HCT116 (cell line): ENCODE measurements around the gene SYT7. TPM values are rescaled to one million over a fixed set of nuclear protein-coding genes. Genes with fewer than 3 reads are reported as not detected.

Source experiments
- ATAC-seq: fragments of 200-7000 bp; cut with Tn5 transposase; 2 replicates; pipeline ENCODE4 v1.9.1; 2020; ENCODE audit warnings: mild to moderate bottlenecking, moderate library complexity
- BruUV-seq: library from RNA; stranded (reverse); fragments of 400-500 nt; replicated peaks from 2 replicates; lab custom pipeline; 2021; lab: Mats Ljungman, UMichigan
- CTCF ChIA-PET: fragments of 300-600 bp; sonication (Branson Sonifier 250); formaldehyde crosslinking; loops from one replicate; lab custom pipeline; 2021; ENCODE audit warnings: antibody characterized with exemption; lab: Charles Lee
- POLR2A ChIA-PET: fragments of 300-600, 350-600 bp; sonication (Branson Sonifier 250); formaldehyde crosslinking; loops from one replicate; lab custom pipeline; 2021; ENCODE audit warnings: antibody characterized with exemption; lab: Charles Lee
- RAD21 ChIA-PET, 2 experiments: fragments of 300-600 bp; sonication (Branson Sonifier 250); formaldehyde crosslinking; loops; one replicate each; lab custom pipeline; 2023; ENCODE audit warnings: low total read pairs in 2 of 2; ENCODE audit not compliant: uncharacterized antibody in 2 of 2, unreplicated experiment in 2 of 2, low non-redundant PET in 1 of 2; lab: Charles Lee
- DNase-seq: peaks from one replicate; pipeline ENCODE4 v3.0.0-alpha.2; 2010; ENCODE audit warnings: low read depth, low spot score
- H2AFZ ChIP-seq: fragments of 200-600 bp; shearing (Covaris generic), sonication (generic); 2 replicates; pipeline ENCODE4 v1.6.1; 2017; ENCODE audit warnings: low read depth, mixed run types, mixed read lengths, antibody characterized with exemption, low read length; ENCODE audit not compliant: poor library complexity, severe bottlenecking
- H3K27ac ChIP-seq: 2 replicates; pipeline ENCODE4 v1.5.1; 2012; ENCODE audit warnings: low read depth, low read length
- H3K27me3 ChIP-seq: fragments of 200-600 bp; sonication (generic); 2 replicates; pipeline ENCODE4 v1.6.1; 2016; ENCODE audit warnings: mixed run types, low read length, mixed read lengths; ENCODE audit not compliant: insufficient read depth
- H3K36me3 ChIP-seq, 2 experiments: fragments of 200-500 bp in 1 of 2; fragments of 200-600 bp in 1 of 2; sonication (Bioruptor generic) in 1 of 2; sonication (generic) in 1 of 2; 2 replicates each; pipeline versions ENCODE4 v1.5.1 to v1.6.1; 2014 to 2016; ENCODE audit warnings: low read length in 2 of 2, inconsistent platforms in 1 of 2, mixed read lengths in 1 of 2, mixed run types in 1 of 2; ENCODE audit not compliant: insufficient read depth in 2 of 2, control insufficient read depth in 1 of 2
- H3K4me1 ChIP-seq, 2 experiments: fragments of 200-600 bp in 1 of 2; sonication (generic) in 1 of 2; 2 replicates each; pipeline versions ENCODE4 v1.5.1 to v1.6.1; 2012 to 2017; ENCODE audit warnings: low read length in 2 of 2, inconsistent platforms in 1 of 2, mild to moderate bottlenecking in 1 of 2, mixed read lengths in 1 of 2, mixed run types in 1 of 2, moderate library complexity in 1 of 2; ENCODE audit not compliant: insufficient read depth in 2 of 2, control insufficient read depth in 1 of 2
- H3K4me2 ChIP-seq: fragments of 200-600 bp; sonication (generic); 2 replicates; pipeline ENCODE4 v1.6.1; 2017; ENCODE audit warnings: mixed run types, low read length, mixed read lengths
- H3K4me3 ChIP-seq, 2 experiments: fragments of 200-600 bp in 1 of 2; sonication (generic) in 1 of 2; replicated peaks in 1 of 2; 2 replicates each; pipeline ENCODE4 v1.5.1; 2011 to 2016; ENCODE audit warnings: low read length in 2 of 2, control low read depth in 1 of 2, low read depth in 1 of 2, mild to moderate bottlenecking in 1 of 2, mixed read lengths in 1 of 2, mixed run types in 1 of 2
- H3K79me2 ChIP-seq: fragments of 200-600 bp; sonication (generic); 2 replicates; pipeline ENCODE4 v1.6.1; 2017; ENCODE audit warnings: mild to moderate bottlenecking, mixed run types, low read length, moderate library complexity, mixed read lengths; ENCODE audit not compliant: insufficient read depth
- H3K9ac ChIP-seq: fragments of 200-600 bp; sonication (generic); 2 replicates; pipeline ENCODE4 v1.6.1; 2016; ENCODE audit warnings: low read length, mixed read lengths
- H3K9me2 ChIP-seq: fragments of 200-600 bp; sonication (generic), shearing (Covaris generic); 2 replicates; pipeline ENCODE4 v1.6.1; 2017; ENCODE audit warnings: mixed run types, mild to moderate bottlenecking, moderate library complexity; ENCODE audit not compliant: insufficient read depth
- H3K9me3 ChIP-seq, 2 experiments: fragments of 200-500 bp in 1 of 2; fragments of 200-600 bp in 1 of 2; sonication (Bioruptor generic) in 1 of 2; sonication (generic) in 1 of 2; 2 replicates each; pipeline ENCODE4 v1.6.1; 2014 to 2017; ENCODE audit warnings: low read length in 2 of 2, mixed read lengths in 2 of 2, inconsistent platforms in 1 of 2, low read depth in 1 of 2, mild to moderate bottlenecking in 1 of 2, mixed run types in 1 of 2, moderate library complexity in 1 of 2; ENCODE audit not compliant: control insufficient read depth in 1 of 2, insufficient read depth in 1 of 2
- H4K20me1 ChIP-seq: fragments of 200-600 bp; sonication (generic), shearing (Covaris generic); 2 replicates; pipeline ENCODE4 v1.6.1; 2017; ENCODE audit warnings: mixed run types, mild to moderate bottlenecking, moderate library complexity; ENCODE audit not compliant: insufficient read depth
- EZH2 ChIP-seq: fragments of 200-600 bp; sonication (generic); IDR thresholded peaks from 2 replicates; pipeline ENCODE4 v1.6.1; 2017; ENCODE audit warnings: antibody characterized with exemption, mixed run types
- EZH2phosphoT487 ChIP-seq: fragments of 200-600 bp; IDR thresholded peaks from 2 replicates; pipeline ENCODE4 v1.6.1; 2018; ENCODE audit warnings: antibody characterized with exemption, borderline replicate concordance
- FOSL1 ChIP-seq: IDR thresholded peaks from 2 replicates; pipeline ENCODE4 v1.6.1; 2012; ENCODE audit warnings: low read depth
- JUND ChIP-seq: IDR thresholded peaks from 2 replicates; pipeline ENCODE4 v1.6.1; 2012
- POLR2AphosphoS5 ChIP-seq: IDR thresholded peaks from 2 replicates; pipeline ENCODE4 v1.6.1; 2011; ENCODE audit warnings: mild to moderate bottlenecking, low read depth, low read length, moderate library complexity
- SRF ChIP-seq: IDR thresholded peaks from 2 replicates; pipeline ENCODE4 v1.6.1; 2012; ENCODE audit warnings: low read depth
- ZNF274 ChIP-seq: fragments of 200-500 bp; sonication (Bioruptor generic); IDR thresholded peaks from 2 replicates; pipeline ENCODE4 v1.6.1; 2014; ENCODE audit warnings: mild to moderate bottlenecking, low read depth, low read length, inconsistent platforms
- intact Hi-C: fragments of 100-400 bp; cut with micrococcal nuclease; formaldehyde crosslinking; loops from 2 replicates; pipeline ENCODE4 v1.10.0; 2022
- total RNA-seq: library from RNA; stranded (reverse); gene quantifications from one replicate; pipeline ENCODE4 v1.2.1, GENCODE V29; 2021; ENCODE audit not compliant: unreplicated experiment
- TF ChIP-seq, protein P1 (sequence below): IDR thresholded peaks from 2 replicates; pipeline ENCODE4 v1.6.1; 2011; ENCODE audit warnings: mild to moderate bottlenecking, low read length, moderate library complexity; ENCODE audit not compliant: insufficient replicate concordance; ENCODE audit errors: extremely low read depth
- TF ChIP-seq, protein P2 (sequence below): IDR thresholded peaks from 2 replicates; pipeline ENCODE4 v1.6.1; 2012
- TF ChIP-seq, protein P3 (sequence below), 3 experiments: fragments of 200-600 bp in 1 of 3; sonication (generic) in 1 of 3; IDR thresholded peaks in 2 of 3; conservative IDR thresholded peaks in 1 of 3; 2 replicates each; pipeline ENCODE4 v1.5.1; 2012 to 2017; ENCODE audit warnings: low read depth in 2 of 3, low read length in 2 of 3, antibody characterized with exemption in 1 of 3, borderline replicate concordance in 1 of 3, control low read depth in 1 of 3, mild to moderate bottlenecking in 1 of 3, mixed read lengths in 1 of 3, mixed run types in 1 of 3, moderate library complexity in 1 of 3; ENCODE audit not compliant: insufficient read depth in 1 of 3
- TF ChIP-seq, protein P4 (sequence below): IDR thresholded peaks from 2 replicates; pipeline ENCODE4 v1.6.1; 2012; ENCODE audit warnings: low read depth
- TF ChIP-seq, protein P5 (sequence below): IDR thresholded peaks from 2 replicates; pipeline ENCODE4 v1.6.1; 2012

Gene SYT7
- total RNA-seq, 1 experiment from 2014 or later, result 27.4 TPM

DNA sequence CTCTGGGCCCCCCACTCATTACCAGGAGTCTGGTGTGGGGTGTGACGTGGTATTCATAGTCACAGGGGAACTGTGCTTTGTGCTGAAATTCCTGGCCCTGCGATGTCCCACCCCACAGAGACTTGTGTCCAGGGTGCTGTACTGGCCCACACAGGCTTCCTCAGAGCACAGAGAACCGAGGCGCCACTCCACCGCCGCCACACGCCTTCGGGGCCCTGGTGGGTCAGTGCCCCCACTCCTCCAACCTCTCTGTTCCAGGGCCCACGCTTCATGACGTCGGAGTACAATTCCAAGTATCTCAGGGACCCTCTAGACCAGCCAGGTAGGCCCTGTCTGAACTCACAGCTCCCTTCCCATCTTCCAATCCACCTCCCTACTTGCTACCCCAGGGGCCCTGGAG is 95.8 kb downstream of the SYT7 start:
- no peak overlapping the region for H2AFZ ChIP-seq
- CTCF ChIA-PET, result no interaction called here
- H3K79me2 ChIP-seq, result no peaks in the 10 kb centered on the region
- no TSS peak for BruUV-seq
- H3K4me1 ChIP-seq, result peaks cover 0 to 13% of the 10 kb centered on the region in 2 experiments; a peak in 1 of 4 replicates
- H3K27me3 ChIP-seq, result no peaks in the 10 kb centered on the region
- intact Hi-C loops, result no loop called here
- H3K4me3 ChIP-seq, result no peak overlapping the region
- RAD21 ChIA-PET, result no interaction called here
- no peak for DNase-seq
- no peak overlapping the region for H3K27ac ChIP-seq
- POLR2A ChIA-PET, result no interaction called here
- ATAC-seq, result no peak
- no peak overlapping the region for H3K9ac ChIP-seq
- no peaks in the 10 kb centered on the region for H3K9me2 ChIP-seq
- no peaks in the 10 kb centered on the region for H4K20me1 ChIP-seq
- no peak overlapping the region for H3K4me2 ChIP-seq
- H3K36me3 ChIP-seq, result no peaks in the 10 kb centered on the region
- H3K9me3 ChIP-seq, result no peaks in the 10 kb centered on the region; a peak in 1 of 4 replicates
- no peak for TF ChIP-seq ZNF274
- TF ChIP-seq, protein P1, sequence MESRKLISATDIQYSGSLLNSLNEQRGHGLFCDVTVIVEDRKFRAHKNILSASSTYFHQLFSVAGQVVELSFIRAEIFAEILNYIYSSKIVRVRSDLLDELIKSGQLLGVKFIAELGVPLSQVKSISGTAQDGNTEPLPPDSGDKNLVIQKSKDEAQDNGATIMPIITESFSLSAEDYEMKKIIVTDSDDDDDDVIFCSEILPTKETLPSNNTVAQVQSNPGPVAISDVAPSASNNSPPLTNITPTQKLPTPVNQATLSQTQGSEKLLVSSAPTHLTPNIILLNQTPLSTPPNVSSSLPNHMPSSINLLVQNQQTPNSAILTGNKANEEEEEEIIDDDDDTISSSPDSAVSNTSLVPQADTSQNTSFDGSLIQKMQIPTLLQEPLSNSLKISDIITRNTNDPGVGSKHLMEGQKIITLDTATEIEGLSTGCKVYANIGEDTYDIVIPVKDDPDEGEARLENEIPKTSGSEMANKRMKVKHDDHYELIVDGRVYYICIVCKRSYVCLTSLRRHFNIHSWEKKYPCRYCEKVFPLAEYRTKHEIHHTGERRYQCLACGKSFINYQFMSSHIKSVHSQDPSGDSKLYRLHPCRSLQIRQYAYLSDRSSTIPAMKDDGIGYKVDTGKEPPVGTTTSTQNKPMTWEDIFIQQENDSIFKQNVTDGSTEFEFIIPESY, result no peak
- TF ChIP-seq JUND, result no peak
- no peak for TF ChIP-seq POLR2AphosphoS5
- no peak for TF ChIP-seq EZH2phosphoT487
- TF ChIP-seq, protein P2, sequence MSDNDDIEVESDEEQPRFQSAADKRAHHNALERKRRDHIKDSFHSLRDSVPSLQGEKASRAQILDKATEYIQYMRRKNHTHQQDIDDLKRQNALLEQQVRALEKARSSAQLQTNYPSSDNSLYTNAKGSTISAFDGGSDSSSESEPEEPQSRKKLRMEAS, result no peak
- TF ChIP-seq, protein P3, sequence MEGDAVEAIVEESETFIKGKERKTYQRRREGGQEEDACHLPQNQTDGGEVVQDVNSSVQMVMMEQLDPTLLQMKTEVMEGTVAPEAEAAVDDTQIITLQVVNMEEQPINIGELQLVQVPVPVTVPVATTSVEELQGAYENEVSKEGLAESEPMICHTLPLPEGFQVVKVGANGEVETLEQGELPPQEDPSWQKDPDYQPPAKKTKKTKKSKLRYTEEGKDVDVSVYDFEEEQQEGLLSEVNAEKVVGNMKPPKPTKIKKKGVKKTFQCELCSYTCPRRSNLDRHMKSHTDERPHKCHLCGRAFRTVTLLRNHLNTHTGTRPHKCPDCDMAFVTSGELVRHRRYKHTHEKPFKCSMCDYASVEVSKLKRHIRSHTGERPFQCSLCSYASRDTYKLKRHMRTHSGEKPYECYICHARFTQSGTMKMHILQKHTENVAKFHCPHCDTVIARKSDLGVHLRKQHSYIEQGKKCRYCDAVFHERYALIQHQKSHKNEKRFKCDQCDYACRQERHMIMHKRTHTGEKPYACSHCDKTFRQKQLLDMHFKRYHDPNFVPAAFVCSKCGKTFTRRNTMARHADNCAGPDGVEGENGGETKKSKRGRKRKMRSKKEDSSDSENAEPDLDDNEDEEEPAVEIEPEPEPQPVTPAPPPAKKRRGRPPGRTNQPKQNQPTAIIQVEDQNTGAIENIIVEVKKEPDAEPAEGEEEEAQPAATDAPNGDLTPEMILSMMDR (IDR thresholded peaks at IDR 0.05 in 2 of 3, conservative IDR thresholded peaks at IDR 0.05 in 1 of 3; ENCODE audit: borderline replicate concordance in 1 of 3, insufficient read depth in 1 of 3, low read depth in 2 of 3, low read length in 2 of 3), result no peak
- TF ChIP-seq, protein P4, sequence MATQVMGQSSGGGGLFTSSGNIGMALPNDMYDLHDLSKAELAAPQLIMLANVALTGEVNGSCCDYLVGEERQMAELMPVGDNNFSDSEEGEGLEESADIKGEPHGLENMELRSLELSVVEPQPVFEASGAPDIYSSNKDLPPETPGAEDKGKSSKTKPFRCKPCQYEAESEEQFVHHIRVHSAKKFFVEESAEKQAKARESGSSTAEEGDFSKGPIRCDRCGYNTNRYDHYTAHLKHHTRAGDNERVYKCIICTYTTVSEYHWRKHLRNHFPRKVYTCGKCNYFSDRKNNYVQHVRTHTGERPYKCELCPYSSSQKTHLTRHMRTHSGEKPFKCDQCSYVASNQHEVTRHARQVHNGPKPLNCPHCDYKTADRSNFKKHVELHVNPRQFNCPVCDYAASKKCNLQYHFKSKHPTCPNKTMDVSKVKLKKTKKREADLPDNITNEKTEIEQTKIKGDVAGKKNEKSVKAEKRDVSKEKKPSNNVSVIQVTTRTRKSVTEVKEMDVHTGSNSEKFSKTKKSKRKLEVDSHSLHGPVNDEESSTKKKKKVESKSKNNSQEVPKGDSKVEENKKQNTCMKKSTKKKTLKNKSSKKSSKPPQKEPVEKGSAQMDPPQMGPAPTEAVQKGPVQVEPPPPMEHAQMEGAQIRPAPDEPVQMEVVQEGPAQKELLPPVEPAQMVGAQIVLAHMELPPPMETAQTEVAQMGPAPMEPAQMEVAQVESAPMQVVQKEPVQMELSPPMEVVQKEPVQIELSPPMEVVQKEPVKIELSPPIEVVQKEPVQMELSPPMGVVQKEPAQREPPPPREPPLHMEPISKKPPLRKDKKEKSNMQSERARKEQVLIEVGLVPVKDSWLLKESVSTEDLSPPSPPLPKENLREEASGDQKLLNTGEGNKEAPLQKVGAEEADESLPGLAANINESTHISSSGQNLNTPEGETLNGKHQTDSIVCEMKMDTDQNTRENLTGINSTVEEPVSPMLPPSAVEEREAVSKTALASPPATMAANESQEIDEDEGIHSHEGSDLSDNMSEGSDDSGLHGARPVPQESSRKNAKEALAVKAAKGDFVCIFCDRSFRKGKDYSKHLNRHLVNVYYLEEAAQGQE, result no peak
- no peak for TF ChIP-seq SRF
- TF ChIP-seq, protein P5, sequence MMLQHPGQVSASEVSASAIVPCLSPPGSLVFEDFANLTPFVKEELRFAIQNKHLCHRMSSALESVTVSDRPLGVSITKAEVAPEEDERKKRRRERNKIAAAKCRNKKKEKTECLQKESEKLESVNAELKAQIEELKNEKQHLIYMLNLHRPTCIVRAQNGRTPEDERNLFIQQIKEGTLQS, result no peak
- no peak for TF ChIP-seq FOSL1
- TF ChIP-seq EZH2, result no peak
